IMR-90 (cell line): ENCODE measurements around the gene HUS1B. TPM values are rescaled to one million over a fixed set of nuclear protein-coding genes. Genes with fewer than 3 reads are reported as not detected.

Experiments
- ATAC-seq: fragments of 200-7000 bp; cut with Tn5 transposase; 2 replicates; pipeline ENCODE4 v1.9.1; 2020; ENCODE audit warnings: low read depth, mild to moderate bottlenecking, moderate library complexity
- BruUV-seq: library from RNA; stranded (reverse); fragments of 400-500 nt; replicated peaks from 2 replicates; lab custom pipeline; 2021; lab: Mats Ljungman, UMichigan
- CTCF ChIA-PET: fragments of 300-600 bp; formaldehyde crosslinking; extraction: SDS; loops from one replicate; lab custom pipeline; 2021; ENCODE audit warnings: antibody characterized with exemption; lab: Yijun Ruan, JAX
- POLR2A ChIA-PET: fragments of 300-600 bp; sonication (Branson Sonifier 250); formaldehyde crosslinking; loops from one replicate; lab custom pipeline; 2022; ENCODE audit warnings: antibody characterized with exemption; ENCODE audit not compliant: unreplicated experiment; lab: Charles Lee
- DNase-seq: peaks from one replicate; pipeline ENCODE4 v3.0.0; 2013
- H2AFZ ChIP-seq: replicated peaks from 2 replicates; pipeline ENCODE3; 2013; ENCODE audit warnings: low read length, mild to moderate bottlenecking; ENCODE audit not compliant: poor library complexity
- H2AK5ac ChIP-seq: 2 replicates; pipeline ENCODE4 v1.6.1; 2013; ENCODE audit warnings: low read depth, low read length, inconsistent platforms
- H2AK9ac ChIP-seq: replicated peaks from 2 replicates; pipeline ENCODE3; 2013; ENCODE audit warnings: mild to moderate bottlenecking, low read depth, low read length, moderate library complexity; ENCODE audit not compliant: poor library complexity
- H2BK120ac ChIP-seq: 2 replicates; pipeline ENCODE4 v1.6.1; 2013; ENCODE audit warnings: low read depth, low read length, inconsistent platforms
- H2BK15ac ChIP-seq: 3 replicates; pipeline ENCODE4 v1.6.1; 2013; ENCODE audit warnings: low read depth, low read length, inconsistent platforms
- H2BK20ac ChIP-seq: 2 replicates; pipeline ENCODE4 v1.6.1; 2013; ENCODE audit warnings: low read depth, mild to moderate bottlenecking, inconsistent platforms, low read length, moderate library complexity
- H2BK5ac ChIP-seq: 2 replicates; pipeline ENCODE4 v1.6.1; 2013; ENCODE audit warnings: mild to moderate bottlenecking, low read depth, low read length, inconsistent platforms; ENCODE audit not compliant: poor library complexity, severe bottlenecking
- H3K14ac ChIP-seq: replicated peaks from 2 replicates; pipeline ENCODE4 v1.6.1; 2013; ENCODE audit warnings: low read depth, low read length, inconsistent platforms
- H3K18ac ChIP-seq: 2 replicates; pipeline ENCODE4 v1.6.1; 2013; ENCODE audit warnings: low read depth, low read length, control low read depth
- H3K23ac ChIP-seq: 2 replicates; pipeline ENCODE4 v1.6.1; 2013; ENCODE audit warnings: low read depth, low read length, inconsistent platforms
- H3K27ac ChIP-seq: 2 replicates; pipeline ENCODE4 v1.5.1; 2013; ENCODE audit warnings: mild to moderate bottlenecking, control low read depth, low read length; ENCODE audit not compliant: insufficient read depth
- H3K27me3 ChIP-seq: 2 replicates; pipeline ENCODE4 v1.6.1; 2013; ENCODE audit warnings: low read length; ENCODE audit not compliant: control insufficient read depth, insufficient read depth
- H3K36me3 ChIP-seq: 2 replicates; pipeline ENCODE4 v1.6.1; 2013; ENCODE audit warnings: low read length, mixed read lengths; ENCODE audit not compliant: control insufficient read depth, insufficient read depth
- H3K4ac ChIP-seq: 2 replicates; pipeline ENCODE4 v1.6.1; 2013; ENCODE audit warnings: low read depth, low read length, inconsistent platforms
- H3K4me1 ChIP-seq: 2 replicates; pipeline ENCODE4 v1.6.1; 2013; ENCODE audit warnings: low read length, mixed read lengths; ENCODE audit not compliant: control insufficient read depth, insufficient read depth
- H3K4me2 ChIP-seq: 2 replicates; pipeline ENCODE4 v1.6.1; 2013; ENCODE audit warnings: low read depth, mild to moderate bottlenecking, control low read depth, low read length, moderate library complexity
- H3K4me3 ChIP-seq: 2 replicates; pipeline ENCODE4 v1.5.1; 2013; ENCODE audit warnings: low read depth, mild to moderate bottlenecking, control low read depth, low read length, moderate library complexity; ENCODE audit not compliant: insufficient read depth
- H3K56ac ChIP-seq: 2 replicates; pipeline ENCODE4 v1.6.1; 2013; ENCODE audit warnings: low read length, inconsistent platforms; ENCODE audit not compliant: insufficient read depth; ENCODE audit errors: extremely low read depth
- H3K79me1 ChIP-seq, 2 experiments: 2 replicates each; pipeline ENCODE4 v1.6.1; 2013; ENCODE audit warnings: low read length in 2 of 2, inconsistent platforms in 1 of 2, low read depth in 1 of 2
- H3K9ac ChIP-seq: 2 replicates; pipeline ENCODE4 v1.6.1; 2013; ENCODE audit warnings: low read depth, low read length, control low read depth
- H3K9me1 ChIP-seq: 2 replicates; pipeline ENCODE4 v1.6.1; 2013; ENCODE audit warnings: low read length, inconsistent platforms; ENCODE audit not compliant: insufficient read depth
- H3K9me3 ChIP-seq: 2 replicates; pipeline ENCODE4 v1.6.1; 2013; ENCODE audit warnings: low read length; ENCODE audit not compliant: control insufficient read depth, insufficient read depth
- H4K20me1 ChIP-seq: 2 replicates; pipeline ENCODE4 v1.6.1; 2013; ENCODE audit warnings: low read length, inconsistent platforms; ENCODE audit not compliant: insufficient read depth
- H4K5ac ChIP-seq: 2 replicates; pipeline ENCODE4 v1.6.1; 2013; ENCODE audit warnings: mild to moderate bottlenecking, low read depth, low read length, control low read depth
- H4K8ac ChIP-seq, 2 experiments: 2 replicates each; pipeline ENCODE4 v1.6.1; 2013; ENCODE audit warnings: low read depth in 2 of 2, low read length in 2 of 2, control low read depth in 1 of 2, inconsistent platforms in 1 of 2
- H4K91ac ChIP-seq: 2 replicates; pipeline ENCODE4 v1.6.1; 2013; ENCODE audit warnings: low read depth, low read length, inconsistent platforms; ENCODE audit not compliant: insufficient read depth
- CHD1 ChIP-seq: IDR thresholded peaks from 2 replicates; pipeline ENCODE4 v1.6.1; 2012; ENCODE audit warnings: low read depth, low read length, improper control_type of control experiment
- FOS ChIP-seq: fragments of 150-350 bp; IDR thresholded peaks from 2 replicates; pipeline ENCODE4 v1.6.1; 2016; ENCODE audit warnings: low read depth, low read length
- NFE2L2 ChIP-seq: fragments of 150-350 bp; IDR thresholded peaks from 2 replicates; pipeline ENCODE4 v1.6.1; 2016; ENCODE audit warnings: low read depth, mild to moderate bottlenecking, low read length
- RCOR1 ChIP-seq: IDR thresholded peaks from 2 replicates; pipeline ENCODE4 v1.6.1; 2012; ENCODE audit warnings: mild to moderate bottlenecking, low read length, improper control_type of control experiment; ENCODE audit not compliant: insufficient replicate concordance
- WGBS, 2 experiments: methylation state at CpG; one replicate each; pipeline versions ENCODE4 v1.1.5 to v1.1.7; 2013; ENCODE audit warnings: missing lambda C conversion rate in 2 of 2; ENCODE audit not compliant: insufficient read length in 1 of 2; ENCODE audit errors: extremely low coverage in 2 of 2; 5-methylcytosine and 5-hydroxymethylcytosine counted together
- dilution Hi-C: fragments of 300-500 bp; cut with HindIII; formaldehyde crosslinking; loops from one replicate; pipeline ENCODE4 v1.14.3; 2018; ENCODE audit warnings: low sequenced_read_pairs; ENCODE audit not compliant: unreplicated experiment
- in situ Hi-C: fragments of 300-500 bp; cut with MboI; formaldehyde crosslinking; loops from 3 replicates; pipeline ENCODE4 v1.14.3; 2019; ENCODE audit warnings: low sequenced_read_pairs, inconsistent platforms, mixed read lengths
- intact Hi-C: fragments of 100-400 bp; cut with micrococcal nuclease; formaldehyde crosslinking; loops from 2 replicates; pipeline ENCODE4 v1.10.0; 2022
- polyA plus RNA-seq, 3 experiments: library from polyadenylated mRNA; depleted of rRNA; stranded (reverse); fragments of >200 nt; gene quantifications; 2 replicates each; pipeline ENCODE4 v1.2.3, GENCODE V29; 2012; ENCODE audit warnings: low replicate concordance in 1 of 3
- total RNA-seq: library from RNA; depleted of rRNA; stranded (reverse); fragments of >200 nt; gene quantifications from 2 replicates; pipeline ENCODE4 v1.2.3, GENCODE V29; 2012

Gene HUS1B
- total and polyA plus RNA-seq, 2 of the 4 experiments (the other 2 are of a cell fraction), result 0.36 to 0.39 TPM

- Histone ChIP-seq H4K20me1 (peaks cover 3% of the 10 kb centered on the region; the same call in 1 of the 2 replicates), H2AFZ (no peak overlapping the region), H3K18ac (no peak overlapping the region), H3K9me3 (no peaks in the 10 kb centered on the region), H3K4ac (no peak overlapping the region), H2BK120ac (no peak overlapping the region), H3K36me3 (peaks cover 7% of the 10 kb centered on the region; the same call in 1 of the 2 replicates), H3K4me1 (peaks cover 3% of the 10 kb centered on the region), H3K27me3 (no peaks in the 10 kb centered on the region), H3K56ac (no peak overlapping the region), H3K27ac (no peak overlapping the region), H3K23ac (no peak overlapping the region), H3K9me1 (no peaks in the 10 kb centered on the region), H2BK5ac (no peak overlapping the region), H4K8ac (no peak overlapping the region), H3K14ac (no peak overlapping the region), H3K4me2 (no peak overlapping the region), H2AK5ac (no peak overlapping the region), H2BK15ac (no peak overlapping the region), H4K5ac (no peak overlapping the region), H2BK20ac (no peak overlapping the region), H2AK9ac (no peak overlapping the region), H3K79me1 (peaks cover 16 to 49% of the 10 kb centered on the region in 2 experiments), H3K4me3 (no peak overlapping the region), H3K9ac (no peak overlapping the region), H4K91ac (no peak overlapping the region)
- dilution Hi-C loops (no loop called here), intact Hi-C loops (no loop called here), in situ Hi-C loops (no loop called here)
- WGBS, 2 experiments, result no CpG with 5 or more reads among the region's 4 CpGs
- ChIA-PET POLR2A (no interaction called here), CTCF (no interaction called here)
- no peak for ATAC-seq
- no peak for DNase-seq
- BruUV-seq, result no TSS peak
- no peak for TF ChIP-seq FOS
- TF ChIP-seq CHD1, result no peak
- TF ChIP-seq RCOR1, result no peak
- no peak for TF ChIP-seq NFE2L2
Measured at GRCh38 chr6:654136-654535, 2.8 kb downstream of the HUS1B start.
